Measurements from ENCODE around the gene VDR.
A peak's percentile ranks its signal among the peaks of the same experiment; 100 is the strongest.

Gene VDR

DNA sequence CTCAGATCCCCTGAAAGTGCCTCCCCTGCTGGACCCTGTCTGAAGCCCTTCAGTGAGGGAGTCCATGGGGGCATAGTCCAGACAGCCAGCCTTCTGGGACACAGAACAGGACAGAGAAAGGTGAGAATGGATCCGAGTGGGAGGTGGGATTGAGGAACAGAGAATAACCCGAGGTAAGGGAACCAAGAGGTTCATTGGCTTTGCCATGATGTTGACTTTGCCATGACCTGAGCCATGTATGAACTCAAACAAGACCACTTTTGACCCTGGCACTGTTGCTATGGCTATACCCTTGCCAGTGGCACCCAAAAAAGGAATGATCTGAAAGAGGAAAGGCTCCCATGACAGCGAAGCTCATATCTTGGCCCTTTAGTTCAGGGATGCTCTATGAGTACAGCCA lies 22.6 kb upstream of the VDR start:
- DNase-seq: no peak

GRCh38 chr12:47921907-47922306 lies 17.1 kb upstream of the VDR start:
- no peak for DNase-seq

- DNase-seq: no peak
Measured at GRCh38 chr12:47920913-47921312, 16.1 kb upstream of the VDR start.

- DNase-seq: no peak
Measured at GRCh38 chr12:47913081-47913480, 8.3 kb upstream of the VDR start.

DNA sequence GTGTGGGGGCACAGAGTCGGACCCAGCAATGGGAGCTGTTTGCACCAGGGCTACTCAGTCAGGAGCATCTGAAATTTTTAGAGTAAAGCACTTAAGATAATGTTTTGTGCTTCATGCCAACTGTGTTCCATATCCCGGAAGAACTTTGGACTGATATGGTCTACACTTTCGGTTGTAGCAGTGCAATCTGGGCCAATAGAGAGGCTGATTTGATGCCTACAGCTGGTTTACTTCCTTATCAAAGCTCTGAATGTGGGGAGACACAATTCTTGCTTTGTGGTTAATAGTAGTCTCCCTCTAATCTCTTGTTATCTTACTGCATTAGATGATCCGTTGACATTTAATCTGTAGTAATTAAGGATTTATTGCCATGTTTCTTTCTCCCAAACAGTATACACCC lies 7.8 kb upstream of the VDR start:
- DNase-seq: no peak

- no peak for DNase-seq
Measured at GRCh38 chr12:47910981-47911380, 6.2 kb upstream of the VDR start.

GRCh38 chr12:47910486-47910885 lies 5.7 kb upstream of the VDR start:
- DNase-seq: no peak

- DNase-seq: peak; percentile 37
Measured at GRCh38 chr12:47909839-47910465, 5.2 kb upstream of the VDR start.

DNA sequence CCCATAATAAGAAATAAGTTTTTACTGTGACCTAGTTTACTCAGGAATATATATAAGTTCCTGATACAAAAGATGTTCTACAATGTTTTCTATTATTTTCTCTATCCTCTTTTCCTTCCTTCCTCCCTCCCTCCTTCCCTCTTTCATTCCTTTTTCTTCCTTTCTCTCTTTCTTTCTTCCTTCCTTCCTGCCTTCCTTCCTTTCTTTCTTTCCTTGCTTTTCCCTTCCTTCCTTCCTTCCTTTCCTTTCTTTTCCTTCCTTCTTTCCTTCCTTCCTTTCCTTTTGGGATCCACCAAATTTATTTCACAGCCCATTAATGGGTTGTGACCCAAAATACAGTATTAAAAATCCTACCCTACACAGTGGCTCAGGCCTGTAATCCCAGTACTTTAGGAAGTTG lies 3.9 kb upstream of the VDR start:
- DNase-seq: no peak

- peak; percentile 30 for DNase-seq
Measured at GRCh38 chr12:47907851-47908454, 3.2 kb upstream of the VDR start.

DNA sequence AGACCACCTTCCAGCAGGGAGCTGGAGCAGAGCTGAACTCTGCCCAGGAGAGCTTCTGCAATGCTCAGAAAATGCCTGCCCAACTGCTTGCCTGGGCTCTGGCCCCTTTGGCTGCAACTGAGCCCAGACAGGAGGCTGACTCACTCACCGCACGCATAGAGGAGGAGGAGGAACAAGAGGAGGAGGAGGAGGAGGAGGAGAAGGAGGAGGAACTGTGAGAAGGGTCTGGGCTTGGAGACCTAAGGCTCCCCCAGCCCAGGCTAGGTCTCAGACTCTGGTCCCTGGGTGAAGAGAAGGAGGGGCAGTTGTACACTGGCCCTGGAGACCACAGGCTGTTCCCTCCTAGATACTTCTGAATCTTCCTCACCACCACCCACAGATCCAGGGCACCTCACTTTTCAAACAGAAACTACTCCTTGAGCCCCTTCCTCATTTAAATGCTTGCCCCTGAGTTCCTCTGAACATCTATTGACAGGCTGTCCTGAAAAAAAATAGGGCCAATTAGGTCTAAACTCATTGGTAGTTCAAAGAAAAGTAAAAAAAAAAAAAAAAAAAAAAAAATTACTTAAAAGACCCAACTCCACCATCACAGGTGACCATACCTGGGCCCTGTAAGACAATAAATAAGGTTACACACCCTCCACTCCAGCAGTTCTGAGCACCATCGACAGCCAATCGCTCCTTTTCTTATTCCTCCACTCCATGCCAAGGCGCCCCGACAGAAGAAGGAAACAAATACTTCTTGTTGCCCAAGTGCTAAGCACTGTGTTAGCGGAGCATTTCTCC lies 674 bp downstream of the VDR start:
- peak; percentile 75 for DNase-seq

GRCh38 chr12:47903151-47903611 lies 1.6 kb downstream of the VDR start:
- peak; percentile 60 for DNase-seq

- DNase-seq: peak; percentile 42
Measured at GRCh38 chr12:47902131-47902639, 2.6 kb downstream of the VDR start.

GRCh38 chr12:47901718-47902093 lies 3.1 kb downstream of the VDR start:
- no peak for DNase-seq

GRCh38 chr12:47901063-47901717 lies 3.6 kb downstream of the VDR start:
- DNase-seq: no peak

- no peak for DNase-seq
Measured at GRCh38 chr12:47900131-47901062, 4.4 kb downstream of the VDR start.

DNA sequence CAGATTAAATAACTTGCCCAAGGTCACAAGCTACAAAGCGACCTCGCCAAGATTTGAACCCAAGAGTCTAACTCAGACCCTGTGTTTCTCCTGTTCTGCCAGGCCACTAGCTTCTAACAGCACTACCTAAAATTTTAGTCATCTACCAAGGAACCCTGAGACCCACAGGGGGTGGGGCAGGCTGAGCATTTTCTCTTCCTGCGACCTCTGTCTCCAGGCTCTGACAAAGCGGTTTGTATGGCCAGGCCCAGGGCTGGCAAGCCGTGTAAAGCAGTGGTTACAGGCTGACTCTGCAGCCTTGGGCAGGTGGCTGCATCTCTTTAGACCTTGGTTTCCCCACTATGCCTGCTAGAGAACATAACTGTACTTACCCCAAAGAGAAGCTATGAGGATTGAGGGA lies 5.3 kb downstream of the VDR start:
- DNase-seq: no peak

DNA sequence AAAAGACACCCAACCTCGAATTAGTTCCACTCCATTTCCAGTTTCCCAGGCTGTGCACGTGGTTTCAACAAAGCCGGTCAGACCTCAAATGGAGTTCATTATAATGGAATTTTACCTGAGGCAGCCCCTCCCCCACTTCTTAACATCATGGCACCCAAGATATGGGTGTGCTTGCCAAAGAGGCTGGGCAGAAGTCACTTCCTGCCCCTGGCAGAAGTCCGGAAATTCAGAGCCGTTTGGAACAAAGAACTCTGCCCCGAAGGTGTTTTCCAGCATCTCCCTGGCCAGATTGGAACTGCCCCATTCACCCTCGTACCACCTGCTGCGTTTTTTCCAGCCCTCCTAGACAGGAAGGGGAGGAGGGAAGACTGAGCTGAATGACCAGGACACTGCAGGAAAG lies 8.2 kb downstream of the VDR start:
- no peak for DNase-seq

GRCh38 chr12:47896022-47896421 lies 8.8 kb downstream of the VDR start:
- no peak for DNase-seq

DNA sequence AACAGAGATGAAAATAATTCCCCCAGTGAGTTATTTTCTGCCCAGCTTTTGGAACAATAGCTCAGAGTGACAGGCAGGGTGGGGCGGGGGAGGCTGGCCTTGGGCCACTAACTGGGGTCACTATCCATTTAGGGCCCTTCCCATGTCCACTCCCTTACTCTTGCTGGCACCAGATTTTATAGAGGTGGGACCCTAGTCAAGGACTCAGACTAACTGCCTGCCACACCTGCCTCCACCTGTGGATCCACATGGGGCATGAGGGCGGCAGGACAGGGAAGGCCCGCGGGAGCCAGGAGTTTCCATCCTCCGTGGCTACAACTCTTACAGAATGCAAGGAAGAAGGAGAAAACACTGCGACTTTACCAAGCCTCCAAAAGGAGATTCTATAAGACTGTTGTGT lies 10.1 kb downstream of the VDR start:
- DNase-seq: no peak

- no peak for DNase-seq
Measured at GRCh38 chr12:47894068-47894467, 10.7 kb downstream of the VDR start.

DNA sequence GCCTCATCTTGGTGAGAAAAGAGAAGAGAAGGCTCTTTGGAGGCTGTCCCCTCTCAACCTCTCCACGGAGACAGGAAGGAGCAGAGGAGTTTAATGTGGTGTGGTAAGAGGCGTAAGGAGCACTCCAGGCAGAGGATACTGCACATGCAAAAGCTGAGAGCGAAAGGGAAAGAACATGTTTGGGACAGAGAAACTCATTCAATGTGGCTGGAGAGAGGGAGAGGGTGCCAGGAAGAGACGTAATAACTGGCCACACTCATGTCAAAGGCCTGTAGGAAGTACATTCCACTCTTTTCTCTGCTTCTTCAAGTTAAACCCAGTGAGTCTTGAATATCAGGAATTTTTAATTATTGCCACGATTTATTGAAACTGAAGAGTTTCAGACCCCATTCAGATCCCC lies 12.0 kb downstream of the VDR start:
- DNase-seq: no peak
